Mesendoderm (in vitro differentiated cells): ENCODE data around the gene TMPRSS11D.

Experiments
- DNase-seq: peaks from one replicate; pipeline ENCODE4 v3.0.0; 2013
- H2AK5ac ChIP-seq: 2 replicates; pipeline ENCODE4 v1.6.1; 2013; ENCODE audit warnings: low read length, inconsistent platforms
- H2BK120ac ChIP-seq: 2 replicates; pipeline ENCODE4 v1.6.1; 2013; ENCODE audit warnings: low read depth, mild to moderate bottlenecking, low read length, moderate library complexity, mixed read lengths
- H2BK15ac ChIP-seq: replicated peaks from 2 replicates; pipeline ENCODE4 v1.6.1; 2013; ENCODE audit warnings: low read depth, mild to moderate bottlenecking, moderate library complexity
- H2BK5ac ChIP-seq: 2 replicates; pipeline ENCODE4 v1.6.1; 2013; ENCODE audit warnings: low read length, inconsistent platforms
- H3K18ac ChIP-seq: 2 replicates; pipeline ENCODE4 v1.6.1; 2013; ENCODE audit warnings: mild to moderate bottlenecking, low read length, mixed read lengths
- H3K23ac ChIP-seq: one replicate; pipeline ENCODE4 v1.6.1; 2013; ENCODE audit warnings: low read length
- H3K27ac ChIP-seq: 2 replicates; pipeline ENCODE4 v1.5.1; 2013; ENCODE audit warnings: low read depth, mild to moderate bottlenecking, inconsistent platforms, low read length, moderate library complexity
- H3K27me3 ChIP-seq: 2 replicates; pipeline ENCODE4 v1.6.1; 2013; ENCODE audit warnings: low read length, control low read depth, mild to moderate bottlenecking, inconsistent platforms; ENCODE audit not compliant: insufficient read depth, poor library complexity
- H3K36me3 ChIP-seq: 2 replicates; pipeline ENCODE4 v1.6.1; 2013; ENCODE audit warnings: low read length, inconsistent platforms; ENCODE audit not compliant: control insufficient read depth, insufficient read depth
- H3K4ac ChIP-seq: one replicate; pipeline ENCODE4 v1.6.1; 2013; ENCODE audit warnings: low read depth, mild to moderate bottlenecking, low read length, moderate library complexity
- H3K4me1 ChIP-seq: 2 replicates; pipeline ENCODE4 v1.6.1; 2013; ENCODE audit warnings: low read depth, low read length, inconsistent platforms; ENCODE audit not compliant: control insufficient read depth
- H3K4me2 ChIP-seq: 2 replicates; pipeline ENCODE4 v1.6.1; 2013; ENCODE audit warnings: low read length
- H3K4me3 ChIP-seq: 2 replicates; pipeline ENCODE4 v1.5.1; 2013; ENCODE audit warnings: mild to moderate bottlenecking, low read length
- H3K56ac ChIP-seq: one replicate; pipeline ENCODE4 v1.6.1; 2013; ENCODE audit warnings: low read length
- H3K79me1 ChIP-seq: 2 replicates; pipeline ENCODE4 v1.6.1; 2013; ENCODE audit warnings: low read length, inconsistent platforms
- H3K79me2 ChIP-seq: 2 replicates; pipeline ENCODE4 v1.6.1; 2013; ENCODE audit warnings: mild to moderate bottlenecking, low read length; ENCODE audit not compliant: control insufficient read depth, insufficient read depth
- H3K9ac ChIP-seq: 2 replicates; pipeline ENCODE4 v1.6.1; 2013; ENCODE audit warnings: low read length, inconsistent platforms
- H4K5ac ChIP-seq: one replicate; pipeline ENCODE4 v1.6.1; 2013; ENCODE audit warnings: low read length
- H4K8ac ChIP-seq: one replicate; pipeline ENCODE4 v1.6.1; 2013; ENCODE audit warnings: low read depth, mild to moderate bottlenecking, control low read depth, low read length, moderate library complexity
- WGBS: extraction: QIAGEN DNeasy Blood & Tissue Kit; methylation state at CpG from one replicate; pipeline ENCODE4 v1.1.7; 2013; ENCODE audit warnings: low lambda C conversion rate, missing lambda C conversion rate; ENCODE audit not compliant: insufficient coverage; ENCODE audit errors: extremely low coverage; 5-methylcytosine and 5-hydroxymethylcytosine counted together

TMPRSS11D gene

DNA sequence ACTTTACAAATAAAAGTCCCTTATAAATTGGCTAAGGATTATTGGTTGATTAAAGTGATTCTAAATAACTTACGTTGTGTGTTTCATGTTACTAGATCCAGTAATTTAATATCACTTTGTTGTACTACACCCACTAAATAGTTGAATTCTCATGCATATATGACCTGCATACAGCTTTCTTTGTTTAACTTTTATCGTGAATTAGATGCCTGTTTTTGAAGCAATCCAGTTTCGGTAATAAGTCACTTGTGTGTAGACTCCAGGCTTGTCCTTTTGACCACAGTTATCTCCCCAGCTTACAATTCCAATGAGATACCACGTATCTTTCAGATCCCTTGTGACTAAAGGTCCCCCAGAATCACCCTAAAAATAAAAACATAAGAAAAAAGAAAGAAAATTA lies 27.3 kb upstream of the TMPRSS11D start:
- no CpG with 5 or more reads among the region's 4 CpGs for WGBS
- Histone ChIP-seq H3K27ac (no peak overlapping the region), H3K9ac (no peak overlapping the region)

DNA sequence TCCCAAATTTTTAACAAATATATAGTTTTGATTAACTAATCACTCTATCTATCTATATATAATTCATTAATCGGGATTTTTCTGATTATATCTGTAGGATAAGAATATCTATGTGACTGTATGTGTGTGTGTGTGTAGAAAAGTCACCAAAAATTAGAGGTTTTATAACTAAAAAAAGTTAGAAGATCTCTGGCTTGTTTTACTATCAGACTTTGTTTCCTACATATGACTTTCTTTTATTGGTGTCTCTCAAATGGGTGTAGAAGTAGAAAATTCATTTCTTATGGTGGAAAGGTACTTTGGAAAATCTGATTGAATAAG lies 26.7 kb upstream of the TMPRSS11D start:
- H3K27me3 ChIP-seq: no peaks in the 10 kb centered on the region
- DNase-seq: no peak
- no peak overlapping the region for H3K4me2 ChIP-seq
- H3K79me1 ChIP-seq: no peaks in the 10 kb centered on the region
- no peaks in the 10 kb centered on the region for H3K79me2 ChIP-seq
- no peaks in the 10 kb centered on the region for H3K4me1 ChIP-seq
- H2BK120ac ChIP-seq: no peak overlapping the region
- H3K36me3 ChIP-seq: no peaks in the 10 kb centered on the region
- H3K18ac ChIP-seq: no peak overlapping the region
- H3K27ac ChIP-seq: no peak overlapping the region
- no peak overlapping the region for H3K23ac ChIP-seq
- H3K56ac ChIP-seq: no peak overlapping the region
- H4K5ac ChIP-seq: no peak overlapping the region
- no peak overlapping the region for H2BK15ac ChIP-seq
- no peak overlapping the region for H3K4me3 ChIP-seq
- H4K8ac ChIP-seq: no peak overlapping the region
- H2BK5ac ChIP-seq: no peak overlapping the region
- WGBS: no CpG with 5 or more reads among the region's 1 CpG
- no peak overlapping the region for H3K4ac ChIP-seq
- no peak overlapping the region for H2AK5ac ChIP-seq
- no peak overlapping the region for H3K9ac ChIP-seq

More for the DNA sequence above, 27.3 kb upstream of the TMPRSS11D start:
- H2AK5ac ChIP-seq: no peak overlapping the region
- no peak overlapping the region for H2BK15ac ChIP-seq
- H2BK120ac ChIP-seq: no peak overlapping the region
- no peak for DNase-seq
- no peak overlapping the region for H3K18ac ChIP-seq
- no peaks in the 10 kb centered on the region for H3K4me1 ChIP-seq
- H4K8ac ChIP-seq: no peak overlapping the region
- no peak overlapping the region for H3K23ac ChIP-seq
- no peaks in the 10 kb centered on the region for H3K79me2 ChIP-seq
- no peak overlapping the region for H3K4me3 ChIP-seq
- no peaks in the 10 kb centered on the region for H3K27me3 ChIP-seq
- H2BK5ac ChIP-seq: no peak overlapping the region
- H3K56ac ChIP-seq: no peak overlapping the region
- no peak overlapping the region for H4K5ac ChIP-seq
- H3K36me3 ChIP-seq: no peaks in the 10 kb centered on the region
- H3K4me2 ChIP-seq: no peak overlapping the region
- no peak overlapping the region for H3K4ac ChIP-seq
- H3K79me1 ChIP-seq: no peaks in the 10 kb centered on the region

DNA sequence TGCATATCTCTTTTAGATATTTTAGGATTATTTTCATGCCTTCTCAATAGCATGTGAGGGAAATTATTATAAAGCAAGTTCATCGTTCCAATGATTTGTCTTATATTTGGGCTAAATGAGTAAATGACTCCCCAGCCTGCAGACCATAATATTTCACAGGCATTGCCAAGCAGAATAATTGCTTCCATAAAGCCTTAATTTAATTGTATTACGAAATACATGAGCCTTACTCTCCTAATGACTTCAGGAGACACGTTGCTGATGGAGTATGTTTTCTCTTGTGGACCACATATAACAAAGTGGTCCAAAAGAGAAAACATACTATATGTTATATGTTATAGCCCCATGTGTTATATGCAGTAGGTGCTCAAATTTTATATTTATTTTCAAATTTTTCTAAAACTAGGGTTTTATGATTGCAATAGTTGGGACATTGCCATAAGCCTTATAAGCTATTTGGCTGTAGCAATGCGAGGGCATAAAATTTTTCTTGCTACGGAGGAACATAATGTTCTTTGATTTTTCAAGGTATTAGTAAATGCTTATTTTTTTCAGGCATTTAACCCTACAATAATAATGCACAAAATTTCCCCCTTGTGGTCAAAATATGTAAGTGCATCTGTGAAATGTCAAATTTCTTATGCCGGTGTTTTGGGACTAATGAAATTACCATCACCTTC lies 26.2 kb upstream of the TMPRSS11D start:
- Histone ChIP-seq H3K23ac (no peak overlapping the region), H3K4ac (no peak overlapping the region), H3K79me2 (no peaks in the 10 kb centered on the region), H3K4me1 (no peaks in the 10 kb centered on the region), H3K4me2 (no peak overlapping the region), H4K8ac (no peak overlapping the region), H3K9ac (no peak overlapping the region), H3K4me3 (no peak overlapping the region), H2AK5ac (no peak overlapping the region), H3K27me3 (no peaks in the 10 kb centered on the region), H3K36me3 (no peaks in the 10 kb centered on the region), H3K79me1 (no peaks in the 10 kb centered on the region), H3K56ac (no peak overlapping the region), H2BK15ac (no peak overlapping the region), H3K18ac (no peak overlapping the region), H2BK120ac (no peak overlapping the region), H4K5ac (no peak overlapping the region), H2BK5ac (no peak overlapping the region), H3K27ac (no peak overlapping the region)
- peak; percentile 18 for DNase-seq
- WGBS: no CpG with 5 or more reads among the region's 6 CpGs

DNA sequence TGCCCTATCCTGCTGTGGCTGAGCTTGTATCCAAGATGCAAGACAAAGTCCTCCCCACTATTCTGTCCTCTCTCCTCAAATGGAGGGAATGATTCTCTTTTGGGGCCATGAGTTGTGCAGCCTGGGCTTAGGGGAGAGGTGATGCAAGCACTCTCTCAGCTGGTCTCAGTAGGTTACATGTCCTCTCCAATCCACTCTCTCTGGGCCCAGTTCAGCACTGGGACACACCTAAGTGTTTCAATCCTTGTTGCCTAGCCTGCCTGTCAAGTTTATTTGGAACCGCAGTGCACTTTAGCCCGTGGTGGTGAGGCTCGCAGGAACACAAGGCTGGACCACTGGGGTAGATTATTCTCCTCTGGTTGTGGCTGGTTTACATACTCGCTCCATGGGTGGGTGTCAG lies 23.8 kb upstream of the TMPRSS11D start:
- Histone ChIP-seq H3K4ac (no peak overlapping the region), H4K8ac (no peak overlapping the region), H3K4me1 (no peaks in the 10 kb centered on the region), H2BK5ac (no peak overlapping the region), H3K36me3 (no peaks in the 10 kb centered on the region), H3K18ac (no peak overlapping the region), H3K79me2 (no peaks in the 10 kb centered on the region), H3K56ac (no peak overlapping the region), H3K79me1 (no peaks in the 10 kb centered on the region), H2BK120ac (no peak overlapping the region), H3K23ac (no peak overlapping the region), H2BK15ac (no peak overlapping the region), H2AK5ac (no peak overlapping the region), H3K4me2 (no peak overlapping the region), H4K5ac (no peak overlapping the region), H3K9ac (no peak overlapping the region), H3K27me3 (no peaks in the 10 kb centered on the region), H3K27ac (no peak overlapping the region), H3K4me3 (no peak overlapping the region)
- no CpG with 5 or more reads among the region's 4 CpGs for WGBS
- DNase-seq: no peak

DNA sequence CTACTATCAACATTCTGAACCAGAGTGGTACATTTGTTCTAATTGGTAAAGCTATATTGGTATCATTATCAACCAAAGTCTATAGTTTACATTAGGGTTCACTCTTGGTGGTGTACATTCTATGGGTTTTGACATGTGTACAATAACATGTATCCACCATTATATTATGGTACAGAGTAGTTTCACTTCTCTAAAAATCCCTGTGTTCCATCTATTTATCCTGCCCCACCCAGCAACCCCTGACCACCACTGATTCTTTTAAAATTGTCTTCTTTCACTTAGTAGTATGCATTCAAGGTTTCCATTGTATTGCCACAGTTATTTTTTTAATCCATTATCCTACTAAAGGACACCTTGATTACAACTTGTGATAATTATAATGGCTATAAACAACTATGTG lies 15.3 kb upstream of the TMPRSS11D start:
- no peak overlapping the region for H3K4me2 ChIP-seq
- H2BK15ac ChIP-seq: no peak overlapping the region
- DNase-seq: no peak
- no peak overlapping the region for H4K8ac ChIP-seq
- no peak overlapping the region for H3K4me3 ChIP-seq
- no peak overlapping the region for H2BK5ac ChIP-seq
- H3K27me3 ChIP-seq: no peaks in the 10 kb centered on the region
- no peak overlapping the region for H3K27ac ChIP-seq
- H3K36me3 ChIP-seq: no peaks in the 10 kb centered on the region
- no peak overlapping the region for H4K5ac ChIP-seq
- H3K23ac ChIP-seq: no peak overlapping the region
- H2BK120ac ChIP-seq: no peak overlapping the region
- H3K4me1 ChIP-seq: no peaks in the 10 kb centered on the region
- H3K79me1 ChIP-seq: no peaks in the 10 kb centered on the region
- no peak overlapping the region for H3K56ac ChIP-seq
- H2AK5ac ChIP-seq: no peak overlapping the region
- no peak overlapping the region for H3K18ac ChIP-seq
- no peak overlapping the region for H3K9ac ChIP-seq
- H3K79me2 ChIP-seq: no peaks in the 10 kb centered on the region
- no peak overlapping the region for H3K4ac ChIP-seq

DNA sequence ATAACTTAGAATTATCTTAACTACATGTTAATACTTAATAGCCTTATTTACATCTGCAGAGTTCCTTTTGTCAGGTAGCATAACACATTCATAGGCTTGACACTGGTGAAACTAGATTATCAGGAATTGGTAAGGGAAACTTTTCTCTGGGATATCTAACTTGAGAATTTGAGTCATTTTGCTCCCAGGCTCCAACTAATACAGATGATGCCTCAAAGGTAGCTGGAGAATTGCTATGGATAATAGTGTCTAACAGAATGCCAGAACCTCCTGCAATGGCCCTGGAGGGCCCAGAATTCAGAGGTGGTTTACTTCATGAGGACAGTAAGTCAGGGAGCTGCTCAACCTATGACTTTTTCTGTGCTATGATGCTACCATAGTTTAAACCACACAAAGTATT lies 13.9 kb upstream of the TMPRSS11D start:
- no peaks in the 10 kb centered on the region for H3K36me3 ChIP-seq
- no peak overlapping the region for H3K4me2 ChIP-seq
- no peak overlapping the region for H3K23ac ChIP-seq
- no peak overlapping the region for H4K8ac ChIP-seq
- no peak overlapping the region for H2AK5ac ChIP-seq
- H3K18ac ChIP-seq: no peak overlapping the region
- DNase-seq: no peak
- H3K27me3 ChIP-seq: no peaks in the 10 kb centered on the region
- no peak overlapping the region for H2BK15ac ChIP-seq
- H3K79me1 ChIP-seq: no peaks in the 10 kb centered on the region
- no peak overlapping the region for H3K4me3 ChIP-seq
- H2BK5ac ChIP-seq: no peak overlapping the region
- no peak overlapping the region for H3K56ac ChIP-seq
- H3K4ac ChIP-seq: no peak overlapping the region
- H2BK120ac ChIP-seq: no peak overlapping the region
- no peaks in the 10 kb centered on the region for H3K4me1 ChIP-seq
- H3K27ac ChIP-seq: no peak overlapping the region
- H4K5ac ChIP-seq: no peak overlapping the region
- no peaks in the 10 kb centered on the region for H3K79me2 ChIP-seq
- H3K9ac ChIP-seq: no peak overlapping the region
